GM10847 (cell line): ENCODE results near the gene SLC9A9.

Experiments
- POLR2A ChIP-seq: IDR thresholded peaks from 2 replicates; pipeline ENCODE4 v1.6.1; 2011; ENCODE audit not compliant: insufficient read length; ENCODE audit errors: extremely low read depth

The SLC9A9 gene

DNA sequence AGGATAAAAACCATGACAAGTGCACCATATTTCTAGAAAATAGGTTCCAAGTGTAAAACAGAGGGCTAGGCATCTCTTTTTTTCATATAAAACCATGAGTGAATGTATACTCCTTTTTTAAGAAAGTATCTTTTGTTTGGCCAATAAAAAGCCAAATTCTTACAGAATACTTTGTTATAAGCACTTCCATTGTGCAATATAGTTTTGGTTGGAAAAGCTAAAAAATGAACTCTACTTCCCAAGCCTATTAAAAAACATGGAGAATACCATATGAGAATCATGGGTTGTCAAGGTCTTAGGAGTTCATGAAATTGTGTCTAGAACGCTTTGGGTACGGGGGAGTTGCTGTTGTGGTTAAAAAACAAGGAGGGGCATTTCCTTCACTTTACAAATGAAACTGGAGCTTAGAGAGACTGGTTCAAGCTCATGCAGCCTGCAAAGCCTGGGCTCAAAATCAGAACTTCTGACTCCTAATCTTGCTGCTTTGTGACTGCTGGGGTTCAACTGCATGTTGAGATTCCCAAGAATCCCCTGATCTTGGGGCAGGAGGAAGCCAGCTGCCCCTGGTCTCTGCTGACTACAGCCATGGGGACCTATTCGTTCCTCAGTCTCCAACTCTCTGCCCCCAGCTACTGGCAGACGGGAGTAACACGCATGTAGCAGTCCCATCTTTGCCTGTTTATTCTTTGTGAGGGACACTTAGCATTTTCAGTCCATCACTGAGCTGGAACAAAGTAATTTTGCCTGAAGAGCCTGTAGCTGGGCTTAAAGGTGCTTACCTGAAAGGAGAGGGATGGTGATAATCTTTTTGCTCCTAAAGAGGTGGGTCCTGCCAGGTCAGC is 499.6 kb downstream of the SLC9A9 start:
- TF ChIP-seq POLR2A, result no peak

DNA sequence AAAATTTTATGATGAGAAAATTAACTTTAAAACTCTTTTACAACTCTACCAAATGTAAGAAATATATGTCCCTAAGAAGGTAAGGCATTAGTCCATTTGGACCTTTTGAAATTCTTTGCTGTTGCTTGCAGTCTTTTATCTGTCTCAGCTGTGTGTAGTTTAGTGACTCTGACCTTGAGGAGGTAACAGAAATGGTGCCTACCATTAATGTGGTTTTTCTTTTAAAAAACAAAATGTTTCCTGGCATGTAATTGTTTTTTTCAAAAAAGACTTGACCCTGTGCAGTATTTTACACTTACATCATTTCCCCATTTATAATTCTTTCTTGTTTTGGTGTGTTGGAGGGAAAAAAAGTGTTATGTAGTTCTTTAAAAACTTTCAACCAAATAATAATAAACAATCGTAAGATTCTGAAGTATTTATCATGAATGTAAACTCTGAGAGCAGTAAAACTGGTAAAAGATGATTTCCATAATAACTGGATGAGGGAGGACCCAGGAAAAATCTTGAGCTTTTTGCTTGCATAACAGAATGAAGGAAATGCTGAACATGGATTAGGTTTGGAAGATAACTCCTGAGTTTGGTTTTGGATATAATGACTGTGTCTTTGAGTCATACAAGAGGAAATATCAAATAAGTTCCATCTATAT is 503.6 kb downstream of the SLC9A9 start:
- TF ChIP-seq POLR2A, result no peak

DNA sequence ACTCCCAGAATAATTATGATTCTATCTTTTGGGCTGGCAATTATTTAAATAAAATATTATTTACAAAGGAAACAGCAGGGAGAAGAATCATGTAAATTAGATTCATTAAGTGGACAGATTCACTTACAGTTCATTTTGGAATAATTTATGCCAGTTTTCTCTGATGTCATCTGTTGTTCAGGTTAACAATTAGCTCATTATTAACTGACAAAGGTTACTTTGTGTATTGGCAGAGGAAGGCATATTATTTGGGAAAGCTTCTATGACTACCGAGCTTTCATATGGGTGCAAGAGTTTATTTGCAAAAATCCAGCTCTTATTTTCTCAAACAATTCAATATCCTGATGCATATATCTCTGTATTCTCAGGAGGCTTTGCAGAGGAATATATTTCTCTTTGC is 504.3 kb downstream of the SLC9A9 start:
- no peak for TF ChIP-seq POLR2A

DNA sequence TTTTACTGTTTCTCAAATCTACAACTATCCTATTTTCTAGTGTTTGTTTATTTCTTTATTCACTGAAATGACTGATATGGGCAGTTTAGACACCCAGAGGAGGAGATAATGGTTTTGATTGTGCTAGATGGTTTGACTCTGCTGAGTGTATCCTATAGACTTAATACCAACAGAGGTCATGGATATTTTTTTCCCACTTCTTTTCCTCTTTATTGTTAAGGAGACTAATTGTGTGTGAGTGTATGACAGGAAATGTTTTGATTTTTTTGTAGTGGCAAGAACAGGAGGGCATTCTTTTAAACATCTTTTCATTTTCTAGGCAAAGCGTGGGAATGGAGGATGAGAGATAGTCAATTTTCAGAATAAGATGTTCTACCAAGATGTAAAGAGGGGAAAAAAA is 505.2 kb downstream of the SLC9A9 start:
- no peak for TF ChIP-seq POLR2A

DNA sequence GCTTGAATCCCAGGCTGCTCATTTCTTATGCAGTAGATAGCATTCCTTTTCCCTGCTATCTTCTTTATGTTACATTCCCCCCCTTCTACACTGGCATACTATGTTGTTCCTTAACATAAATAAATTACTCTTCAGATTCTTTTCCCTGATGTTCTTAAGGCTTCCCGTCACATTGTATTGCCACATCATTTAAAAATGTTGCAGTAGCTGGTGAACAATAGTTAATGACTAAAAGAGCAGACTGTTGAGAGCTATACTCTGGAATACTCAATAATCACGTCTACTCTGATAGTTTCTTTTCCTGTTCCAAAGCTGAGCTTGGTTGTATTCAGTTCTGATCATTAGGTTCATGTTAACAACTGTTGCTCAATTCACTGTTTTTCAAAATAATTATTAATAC is 508.8 kb downstream of the SLC9A9 start:
- TF ChIP-seq POLR2A, result no peak

DNA sequence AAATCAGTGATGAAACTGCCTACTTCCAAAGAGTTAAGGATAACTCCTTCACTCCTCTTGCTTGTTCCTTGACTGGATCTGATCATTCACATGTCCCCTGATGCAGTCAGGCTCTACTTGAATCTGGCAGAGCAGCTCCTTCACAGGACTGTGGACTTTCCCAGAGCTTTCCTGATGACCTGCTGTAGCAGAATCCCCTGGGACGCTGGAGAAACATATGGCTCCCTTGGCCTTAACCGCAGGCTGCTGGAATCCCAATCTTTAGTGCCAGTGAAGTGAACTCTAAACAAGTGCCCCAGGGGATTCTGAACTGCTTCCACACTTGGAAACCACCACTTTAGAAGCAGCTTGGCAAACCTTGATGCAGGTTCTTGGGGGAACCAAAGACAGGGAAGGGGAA is 510.9 kb downstream of the SLC9A9 start:
- TF ChIP-seq POLR2A, result no peak

DNA sequence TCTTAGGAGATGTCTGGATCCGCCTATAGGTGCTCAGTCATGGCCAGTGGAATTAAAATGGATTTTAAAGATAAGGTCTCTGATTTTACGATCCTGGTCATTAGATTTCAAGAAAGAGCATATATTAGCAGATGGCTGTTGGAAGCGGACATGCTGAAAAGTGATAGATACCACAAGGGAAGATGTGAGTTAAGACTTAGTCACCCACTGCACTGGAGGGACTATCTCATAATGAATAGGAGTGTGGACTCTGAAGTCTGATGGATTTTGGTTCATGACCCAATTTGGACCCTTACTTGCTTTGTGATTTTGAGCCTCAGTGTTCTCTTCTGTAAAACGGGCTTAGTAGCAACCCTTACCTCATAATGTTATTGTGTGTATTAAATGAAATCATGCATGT is 514.0 kb downstream of the SLC9A9 start:
- TF ChIP-seq POLR2A, result no peak

DNA sequence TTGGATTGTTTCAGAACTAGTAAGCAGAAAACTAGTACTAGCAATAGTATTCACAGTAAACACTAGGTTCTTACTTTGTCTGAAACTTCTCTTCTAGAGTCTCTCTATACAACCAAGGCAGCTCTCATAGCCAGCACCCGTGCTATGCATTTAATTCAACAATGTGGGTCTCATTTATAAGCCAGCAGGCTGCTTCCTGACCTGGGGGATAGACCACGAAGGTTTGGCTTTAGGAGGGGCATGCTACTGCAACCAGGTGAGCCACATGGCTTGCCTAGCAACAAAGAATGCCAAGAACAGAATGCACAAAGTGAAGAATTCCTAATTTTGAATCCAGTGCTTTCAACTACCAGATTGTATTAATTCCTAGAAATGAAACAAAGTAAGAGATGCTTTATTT is 514.9 kb downstream of the SLC9A9 start:
- TF ChIP-seq POLR2A, result no peak

DNA sequence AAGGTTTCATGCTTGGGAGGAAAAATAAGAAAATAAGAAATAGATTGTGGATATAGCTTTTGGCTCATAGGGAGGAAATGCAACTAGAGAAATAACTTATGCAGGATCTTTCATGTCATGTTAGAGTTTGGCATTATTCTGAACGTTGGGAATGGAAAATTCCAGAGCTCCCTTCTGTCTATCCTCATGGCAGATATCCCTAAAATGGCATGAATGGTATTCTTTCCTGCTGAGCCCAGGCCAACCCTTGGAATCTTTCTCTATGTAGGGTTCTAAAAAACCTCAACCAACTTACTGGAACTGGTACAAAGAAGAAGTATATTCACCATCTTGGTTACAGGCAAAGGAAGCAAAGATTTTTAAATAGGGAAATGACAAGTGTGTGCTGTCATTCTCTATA is 516.2 kb downstream of the SLC9A9 start:
- no peak for TF ChIP-seq POLR2A

DNA sequence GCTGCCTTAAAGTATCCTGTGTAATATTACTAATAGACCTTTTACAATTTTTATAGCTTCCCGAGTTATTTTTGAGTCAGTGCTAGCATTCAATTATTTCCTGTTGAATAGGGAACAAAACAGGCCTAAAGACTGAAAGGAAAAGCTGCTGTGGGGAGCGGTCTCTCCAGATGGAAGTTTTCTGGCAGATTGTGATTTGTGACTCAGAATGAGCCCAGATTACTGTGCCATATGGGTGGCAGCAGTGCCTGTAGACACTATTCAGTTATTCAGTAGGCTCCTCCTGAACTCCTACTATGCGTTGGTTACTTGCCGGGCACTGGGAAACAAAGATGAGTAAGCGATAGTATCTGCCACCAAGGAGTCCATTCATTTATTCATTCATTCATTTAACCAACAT is 516.9 kb downstream of the SLC9A9 start:
- TF ChIP-seq POLR2A, result no peak

DNA sequence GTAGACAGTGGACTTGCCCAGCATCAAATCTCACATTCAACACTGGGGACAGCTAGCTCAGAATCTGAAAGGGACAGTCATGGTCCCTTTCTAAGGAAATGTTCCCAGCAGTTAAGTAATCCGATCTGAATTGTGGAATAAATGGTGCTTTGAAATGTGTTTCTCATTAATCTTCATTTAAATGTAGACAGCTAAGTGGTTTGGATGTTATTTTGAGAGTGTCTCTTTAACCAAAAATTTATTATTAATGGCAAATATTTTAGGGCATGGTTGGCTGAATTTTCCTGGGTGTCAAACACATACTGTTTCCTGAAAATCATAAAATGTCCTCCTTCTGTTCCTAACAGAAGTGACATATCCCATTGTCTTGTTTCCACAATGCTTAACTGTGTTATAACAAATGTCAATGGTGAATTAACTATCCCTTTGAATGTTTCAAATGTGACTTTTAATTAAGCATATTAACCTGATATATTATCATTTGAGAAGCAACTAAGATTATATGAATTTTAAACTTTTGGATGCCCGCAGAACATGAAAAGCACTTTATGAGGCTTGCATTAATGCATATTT is 517.9 kb downstream of the SLC9A9 start:
- TF ChIP-seq POLR2A, result no peak

DNA sequence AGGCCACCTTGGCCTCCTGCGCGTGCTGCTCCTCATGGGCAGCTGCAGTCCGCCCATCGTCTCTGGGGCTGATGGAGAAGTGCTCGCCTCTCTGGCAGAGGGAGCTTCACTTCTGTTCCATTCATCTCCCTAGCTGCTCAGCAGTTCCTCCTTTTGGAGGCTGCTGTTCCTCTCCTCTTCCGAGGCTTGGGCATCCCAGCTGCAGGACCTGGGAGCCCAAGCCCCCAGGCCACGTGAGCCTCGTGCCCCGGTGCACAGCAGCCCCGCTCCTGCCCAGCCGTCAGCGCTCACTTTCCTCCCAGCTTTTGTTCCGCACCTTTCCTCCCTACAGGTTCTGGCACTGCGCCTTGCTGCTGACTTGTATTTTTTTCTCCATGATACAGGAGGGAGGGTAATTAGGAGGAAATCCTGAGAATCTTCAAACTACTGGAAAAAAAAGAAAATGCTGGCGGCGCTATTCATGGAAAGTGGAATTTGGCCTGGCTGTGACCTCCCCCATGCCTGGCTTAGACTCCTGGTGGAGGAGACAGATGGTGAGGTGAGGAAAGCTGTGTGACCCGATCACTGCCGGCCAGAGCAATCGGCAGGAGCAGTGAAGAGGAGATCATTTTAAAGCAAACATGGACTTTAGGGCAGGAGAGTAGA is 518.6 kb downstream of the SLC9A9 start:
- TF ChIP-seq POLR2A, result no peak

DNA sequence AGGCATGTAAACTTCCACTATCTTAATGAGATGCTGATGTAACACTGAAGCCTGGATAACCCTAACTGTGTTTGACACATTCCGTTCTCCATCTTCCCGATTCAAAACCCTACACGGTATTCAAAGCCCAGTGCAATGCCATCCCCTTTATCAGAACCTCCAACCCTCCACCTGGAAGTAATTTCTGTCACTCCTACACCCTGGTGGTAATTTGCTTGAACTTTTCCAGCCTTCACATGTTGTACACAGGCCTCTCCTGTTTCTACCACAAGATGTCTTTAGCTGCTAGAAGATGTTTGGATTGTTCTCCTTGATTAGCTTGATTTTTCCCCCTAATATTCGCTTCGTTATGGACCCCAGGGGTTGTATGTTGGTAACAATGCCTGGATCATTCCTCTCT is 519.8 kb downstream of the SLC9A9 start:
- no peak for TF ChIP-seq POLR2A

DNA sequence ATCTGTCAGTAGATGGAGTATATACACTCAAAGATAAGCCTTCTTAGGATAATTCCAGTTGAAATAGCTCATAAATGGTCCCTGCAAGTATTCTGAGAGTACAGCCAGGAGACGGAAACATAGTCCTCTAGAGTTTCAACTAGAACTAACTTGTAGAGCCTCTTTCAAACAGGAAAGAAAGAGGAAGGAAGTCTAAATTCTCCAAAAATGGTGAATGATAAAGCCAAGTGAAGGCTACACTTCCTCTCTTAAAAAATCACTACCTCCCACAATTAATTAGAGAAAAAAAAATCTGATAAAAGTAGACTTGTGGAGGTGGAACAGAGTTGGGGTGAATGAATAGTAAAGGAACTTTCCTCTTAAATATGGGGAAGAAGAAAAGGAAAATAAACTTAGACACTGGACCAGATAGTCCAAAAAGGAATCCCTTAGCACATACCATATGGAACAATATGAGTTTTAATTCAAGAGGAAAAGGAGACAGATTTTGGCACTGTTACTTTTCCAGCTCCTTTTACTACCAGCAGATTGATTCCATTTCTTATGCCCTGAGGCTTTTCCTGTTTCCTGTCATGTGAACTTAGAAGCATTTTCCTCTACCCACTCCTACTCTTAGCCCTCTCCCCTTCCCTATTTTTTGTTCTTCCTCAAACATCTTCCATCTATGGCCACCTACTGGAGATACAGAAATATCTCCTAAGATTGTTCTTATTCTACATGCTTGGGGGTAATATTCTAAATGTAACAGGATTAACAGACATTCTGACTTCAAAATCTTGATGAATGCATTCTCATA is 521.1 kb downstream of the SLC9A9 start:
- no peak for TF ChIP-seq POLR2A
